Activated T-cell treated with anti-CD3 and anti-CD28 coated beads for 48 hours (primary cell): ENCODE results near the gene SMAGP.
"Not testable (repeated sequence)": the region's sequence is repeated elsewhere in the genome, so short reads cannot be mapped to it uniquely, and the experiment has no call there.

Source experiments
- DNase-seq: peaks from one replicate; pipeline ENCODE4 v3.0.0-alpha.2; 2020; ENCODE audit warnings: low read depth

The SMAGP gene

DNA sequence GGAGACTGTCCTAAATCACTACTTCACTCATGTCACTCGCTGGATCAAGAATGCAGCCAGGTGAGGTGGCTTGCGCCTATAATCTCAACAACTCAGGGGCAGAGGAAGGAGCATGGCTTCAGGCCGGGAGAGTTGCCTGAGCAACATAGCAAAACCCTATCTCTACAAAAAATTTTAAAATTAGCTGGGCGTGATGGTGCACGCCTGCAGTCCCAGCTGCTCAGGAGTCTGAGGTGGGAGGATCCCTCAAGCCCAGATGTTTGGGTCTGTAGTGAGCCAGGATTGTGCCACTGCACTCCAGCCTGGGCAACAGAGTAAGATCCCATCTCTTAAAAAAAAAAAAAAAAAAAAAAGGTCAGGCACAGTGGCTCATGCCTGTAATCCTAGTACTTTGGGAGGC lies 5.9 kb downstream of the SMAGP start:
- DNase-seq, result no peak

DNA sequence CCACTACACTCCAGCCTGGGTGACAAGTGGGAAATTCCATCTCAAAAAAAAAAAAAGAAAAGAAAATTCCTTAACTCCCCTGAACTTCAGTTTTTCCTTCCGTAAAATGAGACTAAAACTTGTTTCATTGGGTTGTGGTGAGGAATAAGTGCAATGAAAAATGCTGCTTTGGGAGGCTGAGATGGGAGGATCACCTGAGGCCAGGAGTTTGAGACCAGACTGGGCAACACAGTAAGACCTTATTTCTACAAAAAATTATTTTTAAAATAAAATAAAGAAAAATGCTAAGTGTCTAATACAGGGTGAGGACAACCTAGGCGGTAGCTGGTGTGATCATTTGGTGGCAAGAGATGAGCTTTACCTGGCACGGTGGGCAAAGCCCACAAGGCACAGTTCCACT lies 6.9 kb downstream of the SMAGP start:
- DNase-seq, result no peak

DNA sequence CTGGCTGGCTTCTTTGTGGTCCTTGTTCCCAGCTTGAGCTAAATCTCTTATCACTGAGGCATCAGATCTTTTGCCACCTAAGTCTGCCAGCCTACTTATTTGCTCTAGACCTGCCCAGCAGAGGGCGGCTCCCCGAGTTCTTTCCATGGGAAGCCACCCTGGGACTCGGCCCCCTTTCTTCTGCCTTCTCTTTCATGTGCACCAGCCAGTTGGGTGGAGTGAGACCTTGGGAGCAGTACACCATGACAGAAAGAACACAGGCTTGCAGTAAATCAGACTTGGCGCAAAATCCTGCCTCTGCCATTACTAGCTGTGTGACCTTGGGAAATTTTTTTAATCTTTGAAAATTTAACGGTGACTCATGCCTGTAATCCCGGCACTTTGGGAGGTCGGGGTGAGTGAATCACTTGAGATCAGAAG lies 7.4 kb downstream of the SMAGP start:
- DNase-seq, result peak; percentile 35

DNA sequence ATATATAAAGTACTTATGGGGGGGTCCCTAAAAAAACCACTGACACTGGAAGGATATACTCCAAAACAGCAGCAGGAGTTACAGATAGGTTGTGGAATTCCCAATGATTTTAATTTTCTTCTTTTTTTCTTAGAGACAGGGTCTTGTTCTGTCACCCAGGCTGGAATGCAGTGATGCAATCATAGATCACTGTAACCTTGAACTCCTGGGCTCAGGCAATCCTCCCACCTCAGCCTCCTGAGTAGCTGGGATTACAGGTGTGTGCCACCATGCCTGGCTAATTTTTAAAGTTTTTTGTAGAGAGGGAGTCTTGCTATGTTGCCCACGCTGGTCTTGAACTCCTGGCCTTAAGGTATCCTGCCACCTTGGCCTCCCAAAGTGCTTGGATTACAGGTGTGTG lies 10.6 kb downstream of the SMAGP start:
- not testable (repeated sequence) for DNase-seq

DNA sequence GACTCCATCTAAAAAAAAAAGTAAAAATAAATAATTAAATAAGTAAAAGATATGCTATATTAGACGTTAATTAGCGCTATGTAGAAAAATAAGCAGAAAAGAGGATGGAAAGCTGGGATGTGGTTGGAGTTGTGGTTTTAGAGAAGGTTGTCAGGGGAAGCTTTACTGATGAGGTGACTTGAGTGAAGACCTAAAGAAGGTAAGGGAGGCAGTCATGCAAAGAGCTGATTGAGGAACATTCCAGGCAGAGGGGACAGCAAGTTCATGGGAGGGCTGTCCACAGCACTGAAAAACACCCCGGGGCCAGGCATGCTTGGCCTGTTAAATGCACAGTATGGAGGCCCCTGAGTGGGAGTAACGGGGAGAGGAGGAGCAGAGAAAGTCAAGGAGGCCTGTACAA lies 15.7 kb downstream of the SMAGP start:
- no peak for DNase-seq

DNA sequence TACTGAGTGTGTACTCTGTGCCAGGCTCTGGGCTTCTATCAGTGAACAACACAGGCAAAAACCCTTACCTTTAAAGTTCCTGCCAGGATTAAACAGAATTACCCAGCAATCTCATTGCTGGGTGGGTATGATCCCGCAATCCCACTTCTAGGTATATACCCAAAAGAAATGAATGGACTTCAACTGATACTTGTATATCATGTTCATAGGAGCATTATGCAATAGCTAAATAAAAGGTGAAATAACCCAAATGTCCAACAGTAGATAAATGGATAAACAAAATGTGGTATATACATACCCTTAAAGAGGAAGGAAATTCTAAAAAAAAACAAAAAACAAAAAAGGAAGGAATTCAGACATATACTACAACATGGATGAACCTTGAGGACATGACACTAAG lies 16.9 kb downstream of the SMAGP start:
- no peak for DNase-seq

DNA sequence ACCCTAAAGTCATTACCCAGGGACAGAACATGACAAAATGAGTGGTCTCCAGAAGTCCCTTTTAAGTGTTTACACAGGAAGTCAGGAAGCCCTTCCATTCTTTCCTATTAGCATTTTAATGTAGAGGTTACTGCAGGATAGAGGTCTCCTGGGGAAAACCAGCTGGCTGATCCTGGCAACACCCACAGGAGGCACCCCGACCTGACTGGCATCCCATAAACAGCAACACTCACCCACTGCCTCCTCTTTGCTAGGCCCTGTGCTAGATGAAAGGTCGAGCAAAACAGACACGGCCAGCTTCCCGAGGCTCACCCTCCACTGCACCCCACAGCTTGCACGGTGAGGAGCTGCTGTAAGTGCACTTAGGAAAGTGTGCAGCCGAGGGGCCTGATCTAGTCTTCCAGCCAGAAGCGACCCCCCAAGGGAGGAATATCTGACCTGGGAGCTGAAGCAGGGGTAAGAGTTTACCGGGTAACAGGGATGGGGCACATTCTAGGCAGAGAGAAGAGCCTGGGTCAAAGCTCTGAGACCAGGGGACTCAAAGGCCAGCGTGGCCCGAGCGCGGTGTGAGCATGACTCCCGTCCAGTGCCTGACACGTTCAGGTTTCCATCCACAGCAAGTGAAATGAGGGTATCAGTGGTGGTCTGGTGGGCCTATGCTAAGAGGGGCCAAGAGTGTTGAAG lies 22.6 kb downstream of the SMAGP start:
- DNase-seq, result no peak

DNA sequence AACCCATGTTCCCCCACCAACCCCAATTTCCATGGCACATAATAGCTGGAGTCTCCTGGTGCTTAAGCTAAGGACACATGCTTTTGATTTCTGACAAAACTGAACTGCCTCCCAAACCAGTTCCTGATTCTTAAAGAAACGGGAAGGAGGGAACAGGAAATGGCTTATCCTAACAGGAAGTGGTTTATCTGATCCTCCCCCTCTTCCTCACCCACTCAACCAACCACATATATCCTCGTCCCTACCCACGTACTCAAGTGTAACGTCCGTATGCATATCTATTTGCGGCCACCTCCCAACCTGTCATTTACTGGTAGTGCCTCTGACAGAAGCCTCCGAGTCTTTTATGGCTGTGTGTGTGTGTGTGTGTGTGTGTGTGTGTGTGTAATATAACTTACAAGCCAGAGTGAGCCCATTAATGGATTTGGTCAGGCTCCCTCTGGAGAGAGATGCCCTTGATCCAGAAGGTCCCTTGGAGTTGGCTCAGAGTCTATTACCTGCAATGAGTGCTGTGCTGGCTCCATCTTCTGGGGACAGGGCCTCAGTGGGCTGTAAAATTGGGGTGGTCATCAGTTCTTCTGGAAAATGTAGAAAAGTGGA lies 23.9 kb downstream of the SMAGP start:
- no peak for DNase-seq

DNA sequence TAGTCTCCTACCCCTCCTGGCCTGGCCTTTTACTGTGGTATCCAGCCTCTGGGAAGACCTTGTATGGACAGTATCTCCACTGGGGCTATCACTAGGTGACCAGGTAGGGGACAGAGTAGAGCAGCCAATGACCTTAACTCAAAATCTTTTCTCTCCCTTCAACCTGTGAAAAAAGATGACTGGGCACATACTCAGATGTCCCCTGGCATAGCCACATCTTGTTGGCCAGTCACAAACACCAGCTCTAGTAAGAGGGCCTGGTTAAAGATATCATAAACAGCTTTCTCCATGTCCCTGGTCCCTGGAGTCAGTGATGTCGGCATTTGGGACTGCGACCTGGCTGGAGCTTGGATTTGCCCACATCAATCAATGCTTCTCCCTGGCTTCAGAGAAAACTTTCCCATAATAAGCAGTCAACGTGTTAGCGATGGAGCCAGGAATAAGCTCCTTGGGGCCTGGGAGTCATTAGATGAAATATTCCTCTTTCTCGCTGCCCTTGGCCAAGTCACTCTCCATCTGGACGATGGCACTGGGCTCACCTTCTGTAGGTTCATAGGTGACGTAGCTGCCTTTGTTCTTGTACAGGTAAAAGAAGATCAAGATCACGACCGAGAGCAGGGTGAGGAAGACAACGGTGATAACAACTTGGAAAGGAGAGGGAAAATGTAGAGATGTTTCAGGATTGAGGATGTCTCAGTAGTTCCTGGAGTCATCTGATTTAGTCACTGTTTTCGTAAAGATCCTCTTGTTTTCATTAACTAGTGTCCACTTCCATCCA lies 24.6 kb downstream of the SMAGP start:
- no peak for DNase-seq

DNA sequence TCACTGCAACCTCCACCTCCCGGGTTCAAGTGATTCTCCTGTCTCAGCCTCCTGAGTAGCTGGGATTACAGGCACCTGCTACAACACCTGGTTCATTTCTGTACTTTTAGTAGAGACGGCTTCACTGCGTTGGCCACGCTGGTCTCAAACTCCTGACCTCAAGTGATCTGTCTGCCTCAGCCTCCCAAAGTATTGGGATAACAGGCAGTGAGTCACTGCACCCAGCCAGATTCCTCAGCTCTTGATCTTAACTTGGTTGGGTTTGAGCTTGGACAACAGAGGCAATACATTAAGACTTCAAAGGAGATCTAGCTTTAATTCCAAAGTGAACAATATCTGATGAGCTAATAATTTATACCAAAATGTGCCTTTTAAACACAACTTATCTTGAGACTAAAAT lies 25.9 kb downstream of the SMAGP start:
- no peak for DNase-seq

DNA sequence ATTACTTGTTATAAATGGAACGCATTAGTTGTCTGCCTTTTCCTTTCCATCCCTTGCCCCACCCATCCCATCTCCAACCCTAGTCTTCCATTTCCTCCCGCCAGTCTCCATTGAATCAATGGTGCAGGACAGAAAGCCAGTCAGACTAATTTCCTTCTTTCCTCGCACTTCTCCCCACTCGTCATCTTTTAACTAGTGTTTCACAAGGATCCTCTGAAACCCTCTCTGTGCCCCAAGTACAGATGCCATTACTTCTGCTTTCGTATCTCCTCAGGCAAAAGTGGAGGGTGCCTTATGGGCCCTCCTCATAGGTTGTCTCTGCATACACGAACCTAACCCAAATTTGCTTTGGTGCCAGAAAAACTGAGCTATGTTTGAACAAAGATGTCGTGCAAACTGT lies 27.3 kb downstream of the SMAGP start:
- DNase-seq, result no peak

DNA sequence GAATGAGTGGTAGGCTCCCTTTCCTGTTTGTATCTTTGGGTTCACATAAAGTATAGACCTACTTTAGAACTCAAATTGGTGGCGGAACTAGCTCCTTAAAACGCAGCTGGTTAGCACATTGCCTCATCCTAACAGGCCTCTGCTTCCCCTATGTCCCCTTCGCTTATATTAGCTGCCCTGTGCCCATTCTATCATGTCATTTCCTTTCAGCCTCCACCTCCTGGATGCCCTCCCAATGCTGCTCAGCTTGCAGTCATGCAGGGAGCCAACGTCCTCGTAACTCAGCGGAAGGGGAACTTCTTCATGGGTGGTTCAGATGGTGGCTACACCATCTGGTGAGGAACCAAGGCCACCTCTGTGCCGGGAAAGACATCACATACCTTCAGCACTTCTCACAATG lies 28.1 kb downstream of the SMAGP start:
- DNase-seq, result no peak

DNA sequence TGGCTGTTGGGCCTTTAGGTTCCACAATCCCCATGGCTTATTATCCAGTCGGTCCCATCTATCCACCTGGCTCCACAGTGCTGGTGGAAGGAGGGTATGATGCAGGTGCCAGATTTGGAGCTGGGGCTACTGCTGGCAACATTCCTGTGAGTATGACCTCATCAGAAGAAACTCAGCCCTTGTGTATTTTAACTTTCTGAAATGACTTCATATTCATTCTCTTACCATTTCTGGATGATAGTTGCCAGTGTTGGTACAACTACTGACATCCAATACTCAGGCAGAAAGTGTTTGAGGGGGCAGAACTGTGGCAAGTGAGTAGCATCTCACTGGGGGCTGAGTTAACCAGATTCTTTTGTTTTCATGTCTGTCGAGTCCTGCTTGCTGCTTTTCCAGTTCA lies 29.2 kb downstream of the SMAGP start:
- DNase-seq, result no peak

DNA sequence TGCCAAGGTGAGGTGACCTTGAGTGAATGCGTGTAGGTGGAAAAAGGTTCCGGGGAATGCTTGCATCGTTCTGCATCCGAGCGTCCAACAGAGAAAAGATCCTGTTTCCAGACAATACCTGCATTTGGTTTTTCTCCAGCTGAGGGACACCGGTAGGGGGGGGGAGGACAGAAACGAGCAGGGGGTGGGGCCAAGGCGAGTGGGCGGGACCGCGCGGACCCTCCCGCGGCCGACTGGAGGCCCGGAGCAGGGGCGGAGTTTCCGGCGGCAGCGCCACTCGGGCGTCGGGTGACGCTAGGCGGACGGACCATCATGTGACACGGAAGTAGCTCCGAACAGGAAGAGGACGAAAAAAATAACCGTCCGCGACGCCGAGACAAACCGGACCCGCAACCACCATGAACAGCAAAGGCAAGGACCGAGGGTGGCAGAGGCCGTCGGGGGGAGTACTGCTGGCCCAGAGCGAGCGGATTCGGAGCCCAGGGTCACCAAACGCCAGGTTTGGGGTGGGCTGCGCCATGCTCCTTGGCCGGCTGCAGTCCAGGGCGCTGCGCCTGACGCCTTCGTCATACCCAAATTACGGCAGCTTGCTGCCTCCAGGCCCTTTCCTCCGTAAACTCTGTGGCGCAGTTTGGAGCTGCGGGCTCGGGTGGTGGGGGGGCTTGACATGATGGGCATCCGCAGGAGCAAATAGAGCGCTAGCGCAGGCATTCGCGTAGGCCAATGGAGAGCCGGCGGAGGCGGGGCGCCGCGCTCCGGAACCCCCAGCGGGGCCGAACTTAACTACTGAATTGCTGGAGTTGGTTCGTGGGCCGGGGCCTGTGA lies 31.5 kb downstream of the SMAGP start, which contains the start of gene DAZAP2:
TSS of gene DAZAP2 (plus strand) at position 317 of the 825 bp plus-strand sequence. CDS start at position 399, 82 bp downstream.
- peak; percentile 95 for DNase-seq

DNA sequence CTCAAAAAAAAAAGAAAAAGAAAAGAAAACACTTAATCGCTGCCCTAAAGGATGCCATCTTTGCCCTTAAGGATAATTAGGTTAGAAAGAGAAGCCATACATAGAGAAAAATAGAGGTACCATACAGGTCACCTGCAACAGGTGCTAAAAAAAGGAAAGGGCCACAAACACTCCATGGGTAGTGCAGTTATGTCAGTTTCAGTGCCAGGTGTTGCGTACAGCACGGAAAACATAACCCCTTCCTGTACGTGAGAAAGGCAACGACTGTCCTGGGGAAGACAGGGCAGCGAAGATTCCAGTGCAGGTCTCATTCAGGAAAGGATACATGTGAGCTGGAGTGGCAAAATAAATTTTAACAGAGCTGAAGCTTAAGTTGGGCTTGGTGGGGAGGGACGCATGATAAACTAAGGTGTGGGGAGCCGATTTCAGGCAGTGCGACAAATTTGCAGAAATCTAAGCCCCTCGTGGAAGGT lies 32.1 kb downstream of the SMAGP start:
- DNase-seq, result no peak

DNA sequence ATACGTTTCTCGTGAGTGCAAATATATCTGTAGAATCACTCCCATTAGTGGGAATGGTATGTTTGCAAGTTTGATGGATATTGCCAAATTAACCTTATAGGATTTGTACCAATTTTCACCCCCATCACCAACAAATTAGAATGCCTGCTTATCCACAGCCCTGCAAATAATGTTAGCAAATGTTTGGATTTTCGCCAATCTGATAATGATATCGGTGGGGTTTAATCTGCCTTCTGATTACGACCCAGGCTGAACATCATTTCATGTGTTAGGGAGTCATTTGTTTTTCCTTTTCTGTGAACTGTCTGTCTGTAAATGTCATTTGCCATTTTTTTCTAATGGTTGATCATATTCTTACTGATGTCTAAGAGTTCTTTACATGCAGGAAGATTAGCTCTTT lies 35.7 kb downstream of the SMAGP start:
- no peak for DNase-seq

DNA sequence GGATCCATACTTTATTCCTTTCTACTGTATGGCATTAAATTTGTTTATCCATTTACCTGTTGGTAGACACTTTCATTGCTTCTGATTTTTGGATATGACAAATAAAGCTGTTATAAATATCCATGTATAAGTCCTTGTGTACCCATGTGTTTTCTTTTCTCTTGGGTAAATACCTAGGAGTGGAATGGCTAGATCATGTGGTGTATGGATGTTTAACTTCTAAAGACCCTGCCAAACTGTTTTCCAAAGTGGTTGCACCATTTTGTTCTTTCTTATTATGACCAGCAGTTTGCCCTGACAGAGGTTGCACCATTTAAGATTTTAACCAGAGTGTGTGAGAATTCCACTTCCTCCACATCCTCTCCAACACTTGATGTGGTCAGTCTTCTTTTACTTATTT lies 37.6 kb downstream of the SMAGP start:
- no peak for DNase-seq

DNA sequence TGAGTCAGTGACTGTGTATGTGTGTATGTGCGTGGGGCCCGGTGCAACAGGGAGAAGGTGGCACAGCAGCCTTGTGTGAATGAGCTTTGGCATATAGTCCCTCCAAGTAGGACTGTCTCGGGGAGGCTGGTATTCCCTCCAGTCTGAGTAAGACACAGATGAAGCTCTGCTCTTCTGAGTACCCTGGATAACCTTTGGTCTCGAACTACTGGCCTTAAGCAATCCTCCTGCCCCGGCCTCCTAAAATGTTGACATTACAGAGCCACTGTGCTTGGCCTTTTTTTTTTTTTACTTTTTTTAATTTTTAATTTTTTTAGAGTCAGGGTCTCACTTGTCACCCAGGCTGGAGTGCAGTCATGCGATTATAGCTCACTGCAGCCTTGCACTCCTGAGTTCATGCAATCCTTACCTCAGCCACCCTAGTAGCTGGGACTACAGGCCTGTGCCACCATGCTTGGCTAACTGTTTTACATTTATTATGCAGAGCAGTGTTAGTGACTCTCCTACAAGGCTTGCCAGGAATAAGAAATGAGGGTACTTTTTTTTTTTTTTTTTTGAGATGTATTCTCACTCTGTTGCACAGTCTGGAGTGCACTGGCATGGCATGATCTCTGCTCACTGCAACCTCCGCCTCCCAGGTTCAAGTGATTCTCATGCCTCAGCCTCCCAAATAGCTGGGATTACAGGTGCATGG lies 41.0 kb downstream of the SMAGP start:
- DNase-seq, result no peak

DNA sequence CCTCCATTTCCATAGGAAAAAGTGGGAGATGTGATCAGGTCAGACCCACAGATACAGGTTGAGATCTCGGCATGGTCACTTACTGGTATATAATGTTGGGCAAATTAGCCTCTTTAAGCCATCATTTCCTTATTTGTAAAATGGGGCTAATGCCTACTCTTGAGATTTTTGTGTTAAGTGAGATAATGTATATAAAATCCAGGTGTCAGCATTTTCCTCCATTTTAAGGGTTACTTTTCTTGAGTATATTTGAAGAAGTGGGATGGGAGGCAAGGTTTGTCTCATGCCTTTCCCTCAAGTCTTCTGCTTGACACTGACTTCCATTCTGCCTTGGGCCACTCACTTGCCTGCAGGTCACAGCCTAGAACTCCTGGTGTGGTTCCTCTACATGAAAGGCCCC lies 42.3 kb downstream of the SMAGP start:
- no peak for DNase-seq

DNA sequence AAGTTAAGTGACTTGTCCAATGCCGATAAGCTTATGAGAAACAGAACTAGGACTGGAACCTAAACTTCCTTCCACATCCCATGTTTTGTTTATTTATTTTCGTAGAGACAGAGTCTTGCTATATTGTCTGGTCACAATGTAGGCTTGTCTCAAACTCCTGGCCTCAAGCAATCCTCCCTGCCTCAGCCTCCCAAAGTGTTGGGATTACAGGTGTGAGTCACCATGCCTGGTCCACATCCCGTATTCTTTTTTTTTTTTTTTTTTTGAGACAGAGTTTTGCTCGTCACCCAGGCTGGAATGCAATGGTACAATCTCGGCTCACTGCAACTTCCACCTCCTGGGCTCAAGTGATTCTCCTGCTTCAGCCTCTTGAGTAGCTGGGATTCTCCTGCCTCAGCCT lies 43.1 kb downstream of the SMAGP start:
- DNase-seq, result not testable (repeated sequence)

DNA sequence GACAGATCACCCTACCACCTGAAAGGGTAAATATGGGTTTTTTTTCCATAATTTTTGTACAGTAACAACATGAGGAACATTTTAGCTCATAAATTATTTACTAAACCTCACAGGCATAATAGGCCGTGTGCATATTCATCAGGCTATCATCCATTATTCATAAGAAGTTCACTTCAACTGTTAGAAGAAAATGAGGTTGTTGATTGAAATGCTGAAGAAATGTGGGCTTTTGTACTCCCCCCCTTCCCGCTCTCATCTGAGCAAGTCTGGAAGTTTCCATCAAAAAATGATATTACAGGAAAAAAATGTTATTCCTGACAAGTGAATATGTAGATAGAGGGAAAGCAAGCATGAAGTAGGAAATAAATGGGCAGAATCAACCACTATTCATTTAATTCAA lies 44.4 kb downstream of the SMAGP start:
- DNase-seq, result no peak

DNA sequence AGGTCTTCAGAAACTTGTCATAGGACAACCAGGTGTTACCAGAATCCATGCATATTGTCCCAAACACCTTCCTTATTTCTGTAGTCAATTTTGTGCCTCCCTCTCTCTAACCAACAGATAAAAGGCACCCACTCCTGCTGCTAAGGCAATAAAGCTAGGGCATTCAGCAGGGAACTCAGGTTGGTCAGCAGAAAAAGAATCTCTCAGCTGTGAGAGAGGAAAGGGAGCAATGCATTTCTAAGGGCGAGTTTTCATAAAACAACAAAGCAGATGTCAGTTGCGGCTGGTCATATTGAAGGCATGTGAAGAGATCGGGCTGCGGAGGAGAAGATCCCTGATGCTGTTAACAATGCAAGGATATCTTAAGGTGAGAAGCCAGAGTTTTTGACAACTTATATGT lies 45.0 kb downstream of the SMAGP start:
- DNase-seq, result no peak
